PFSK-1 (cell line): ENCODE results near the gene SLC9A2.

Experiments
- FOXP2 ChIP-seq: optimal IDR thresholded peaks from 2 replicates; pipeline ENCODE3; 2011; ENCODE audit warnings: borderline replicate concordance, control low read depth, inconsistent platforms; ENCODE audit not compliant: insufficient read depth; ENCODE audit errors: extremely low read length, extremely low read depth
- POLR2AphosphoS5 ChIP-seq: IDR thresholded peaks from 2 replicates; pipeline ENCODE4 v1.6.1; 2012; ENCODE audit warnings: low read depth, mild to moderate bottlenecking, control low read depth, low read length, moderate library complexity

DNA sequence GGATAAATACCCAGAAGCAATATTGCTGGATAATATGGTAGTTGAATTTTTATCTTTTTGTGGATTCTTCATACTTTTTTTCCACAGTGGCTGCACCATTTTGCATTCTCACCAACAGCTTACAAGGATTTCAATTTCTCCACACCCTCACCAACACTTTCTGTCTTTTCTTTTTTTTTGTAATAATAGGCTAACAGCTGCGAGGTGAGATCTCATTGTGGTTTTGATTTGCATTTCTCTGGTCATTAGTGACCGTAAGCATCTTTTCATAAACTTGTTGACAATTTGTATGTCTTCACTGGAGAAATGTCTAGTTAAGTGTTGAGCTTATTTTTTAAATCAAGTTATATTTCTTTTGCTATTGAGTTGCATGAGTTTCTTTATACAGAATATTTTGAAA, 17.6 kb upstream of the SLC9A2 start:
- TF ChIP-seq POLR2AphosphoS5 (no peak), FOXP2 (no peak)
